PFSK-1 (cell line): ENCODE measurements around the gene KIF17.

Experiments used
- FOXP2 ChIP-seq: optimal IDR thresholded peaks from 2 replicates; pipeline ENCODE3; 2011; ENCODE audit warnings: borderline replicate concordance, control low read depth, inconsistent platforms; ENCODE audit not compliant: insufficient read depth; ENCODE audit errors: extremely low read length, extremely low read depth
- POLR2AphosphoS5 ChIP-seq: IDR thresholded peaks from 2 replicates; pipeline ENCODE4 v1.6.1; 2012; ENCODE audit warnings: low read depth, mild to moderate bottlenecking, control low read depth, low read length, moderate library complexity
- REST ChIP-seq, 2 experiments: IDR thresholded peaks; 2 replicates each; pipeline versions ENCODE4 v1.6.1 to v1.8.0; 2011 to 2012; ENCODE audit warnings: low read depth in 2 of 2, low read length in 2 of 2, control low read depth in 1 of 2, inconsistent platforms in 1 of 2, mild to moderate bottlenecking in 1 of 2, moderate library complexity in 1 of 2; ENCODE audit not compliant: insufficient read depth in 1 of 2
- SIN3A ChIP-seq: IDR thresholded peaks from 2 replicates; pipeline ENCODE4 v1.6.1; 2012; ENCODE audit warnings: mild to moderate bottlenecking, low read length, moderate library complexity, borderline replicate concordance; ENCODE audit not compliant: insufficient read depth
- TAF1 ChIP-seq: IDR thresholded peaks from 2 replicates; pipeline ENCODE4 v1.6.1; 2012; ENCODE audit warnings: low read length, control low read depth, borderline replicate concordance; ENCODE audit not compliant: insufficient read depth

Gene KIF17

GRCh38 chr1:20715406-20715805, 2.4 kb downstream of the KIF17 start:
- TF ChIP-seq FOXP2 (no peak), REST (IDR thresholded peaks at IDR 0.05; ENCODE audit: insufficient read depth in 1 of 2, low read depth in 2 of 2, low read length in 2 of 2) (no peak), SIN3A (no peak), POLR2AphosphoS5 (no peak), TAF1 (no peak)

- TF ChIP-seq TAF1 (no peak), REST (IDR thresholded peaks at IDR 0.05; ENCODE audit: insufficient read depth in 1 of 2, low read depth in 2 of 2, low read length in 2 of 2) (no peak), POLR2AphosphoS5 (no peak), FOXP2 (no peak), SIN3A (no peak)
Observed at GRCh38 chr1:20713440-20713839, 4.4 kb downstream of the KIF17 start.

- TF ChIP-seq FOXP2 = no peak
- no peak for TF ChIP-seq POLR2AphosphoS5
- TF ChIP-seq SIN3A = no peak
- TF ChIP-seq TAF1 = no peak
- no peak for TF ChIP-seq REST (IDR thresholded peaks at IDR 0.05; ENCODE audit: insufficient read depth in 1 of 2, low read depth in 2 of 2, low read length in 2 of 2)
Observed at GRCh38 chr1:20712215-20712577, 5.6 kb downstream of the KIF17 start.

- TF ChIP-seq SIN3A = no peak
- no peak for TF ChIP-seq REST (IDR thresholded peaks at IDR 0.05; ENCODE audit: insufficient read depth in 1 of 2, low read depth in 2 of 2, low read length in 2 of 2)
- TF ChIP-seq POLR2AphosphoS5 = no peak
- TF ChIP-seq FOXP2 = no peak
- no peak for TF ChIP-seq TAF1
Observed at GRCh38 chr1:20711285-20712214, 6.3 kb downstream of the KIF17 start.
